Trophoblast cell (in vitro differentiated cells and primary cell): ENCODE measurements around the gene CHURC1.

Experiments
- DNase-seq, 2 donors: peaks; one replicate each; pipeline ENCODE4 v3.0.0-alpha.2; 2016
- H2AFZ ChIP-seq: 2 replicates; pipeline ENCODE4 v1.6.1; 2013; ENCODE audit warnings: low read length, moderate library complexity, mild to moderate bottlenecking; ENCODE audit not compliant: insufficient read depth, poor library complexity
- H2AK5ac ChIP-seq: 2 replicates; pipeline ENCODE4 v1.6.1; 2013; ENCODE audit warnings: mild to moderate bottlenecking, low read length
- H2BK120ac ChIP-seq: 2 replicates; pipeline ENCODE4 v1.6.1; 2013; ENCODE audit warnings: low read length, mild to moderate bottlenecking, moderate library complexity; ENCODE audit not compliant: insufficient read depth, poor library complexity
- H2BK12ac ChIP-seq: 2 replicates; pipeline ENCODE4 v1.6.1; 2013; ENCODE audit warnings: mild to moderate bottlenecking, low read length, moderate library complexity
- H2BK5ac ChIP-seq: 2 replicates; pipeline ENCODE4 v1.6.1; 2013; ENCODE audit warnings: low read length, low read depth, moderate library complexity, mild to moderate bottlenecking; ENCODE audit not compliant: poor library complexity
- H3K14ac ChIP-seq: 2 replicates; pipeline ENCODE4 v1.6.1; 2013; ENCODE audit warnings: mild to moderate bottlenecking, low read length
- H3K18ac ChIP-seq: 2 replicates; pipeline ENCODE4 v1.6.1; 2013; ENCODE audit warnings: mild to moderate bottlenecking, low read length
- H3K23ac ChIP-seq: 2 replicates; pipeline ENCODE4 v1.6.1; 2013; ENCODE audit warnings: low read length
- H3K27ac ChIP-seq: 2 replicates; pipeline ENCODE4 v1.5.1; 2013; ENCODE audit warnings: low read depth, mild to moderate bottlenecking, inconsistent platforms, low read length, moderate library complexity
- H3K27me3 ChIP-seq: 2 replicates; pipeline ENCODE4 v1.6.1; 2013; ENCODE audit warnings: inconsistent platforms, mild to moderate bottlenecking, low read length, moderate library complexity; ENCODE audit not compliant: insufficient read depth
- H3K36me3 ChIP-seq, 2 experiments: 1 replicate in 1 of 2; 2 replicates in 1 of 2; pipeline ENCODE4 v1.6.1; 2013; ENCODE audit warnings: low read length in 2 of 2, mild to moderate bottlenecking in 2 of 2, moderate library complexity in 1 of 2; ENCODE audit not compliant: insufficient read depth in 2 of 2, control insufficient read depth in 1 of 2
- H3K4ac ChIP-seq: 2 replicates; pipeline ENCODE4 v1.6.1; 2013; ENCODE audit warnings: low read depth, mild to moderate bottlenecking, low read length, moderate library complexity
- H3K4me1 ChIP-seq, 2 experiments: 1 replicate in 1 of 2; 2 replicates in 1 of 2; pipeline ENCODE4 v1.6.1; 2013; ENCODE audit warnings: low read length in 2 of 2, mild to moderate bottlenecking in 2 of 2, moderate library complexity in 1 of 2; ENCODE audit not compliant: insufficient read depth in 2 of 2, control insufficient read depth in 1 of 2
- H3K4me2 ChIP-seq: 2 replicates; pipeline ENCODE4 v1.6.1; 2013; ENCODE audit warnings: inconsistent platforms, mild to moderate bottlenecking, low read length, moderate library complexity
- H3K4me3 ChIP-seq: 2 replicates; pipeline ENCODE4 v1.5.1; 2013; ENCODE audit warnings: mild to moderate bottlenecking, low read depth, low read length, inconsistent platforms
- H3K79me1 ChIP-seq: one replicate; pipeline ENCODE4 v1.6.1; 2013; ENCODE audit warnings: low read length
- H3K79me2 ChIP-seq: 2 replicates; pipeline ENCODE4 v1.6.1; 2013; ENCODE audit warnings: low read length, mild to moderate bottlenecking; ENCODE audit not compliant: control insufficient read depth, insufficient read depth, poor library complexity
- H3K9ac ChIP-seq: 2 replicates; pipeline ENCODE4 v1.6.1; 2013; ENCODE audit warnings: mild to moderate bottlenecking, low read length
- H3K9me3 ChIP-seq: 2 replicates; pipeline ENCODE4 v1.6.1; 2013; ENCODE audit warnings: low read depth, mild to moderate bottlenecking, control low read depth, inconsistent platforms, low read length; ENCODE audit not compliant: insufficient read depth
- H4K12ac ChIP-seq: 2 replicates; pipeline ENCODE4 v1.6.1; 2013; ENCODE audit warnings: low read depth, mild to moderate bottlenecking, low read length, moderate library complexity
- H4K8ac ChIP-seq: 2 replicates; pipeline ENCODE4 v1.6.1; 2013; ENCODE audit warnings: low read depth, mild to moderate bottlenecking, low read length, moderate library complexity
- H4K91ac ChIP-seq: one replicate; pipeline ENCODE4 v1.6.1; 2013; ENCODE audit warnings: low read depth, mild to moderate bottlenecking, low read length, moderate library complexity
- WGBS: extraction: QIAGEN DNeasy Blood & Tissue Kit; methylation state at CpG from one replicate; pipeline ENCODE4 v1.1.7; 2013; ENCODE audit warnings: missing lambda C conversion rate; ENCODE audit not compliant: insufficient read length, insufficient coverage; ENCODE audit errors: extremely low coverage; 5-methylcytosine and 5-hydroxymethylcytosine counted together

CHURC1 gene

GRCh38 chr14:64937821-64938193 lies 23.6 kb downstream of the CHURC1 start:
- no peak overlapping the region for H3K27ac ChIP-seq
- H2AK5ac ChIP-seq = no peak overlapping the region
- no peak overlapping the region for H3K18ac ChIP-seq
- no peak overlapping the region for H2BK12ac ChIP-seq
- H2AFZ ChIP-seq = no peak overlapping the region
- H2BK120ac ChIP-seq = no peak overlapping the region
- H3K4me3 ChIP-seq = no peak overlapping the region
- H3K9ac ChIP-seq = no peak overlapping the region
- H3K79me1 ChIP-seq = no peaks in the 10 kb centered on the region
- no peak overlapping the region for H3K4ac ChIP-seq
- no peaks in the 10 kb centered on the region for H3K9me3 ChIP-seq
- no CpG with 5 or more reads among the region's 1 CpG for WGBS
- H3K23ac ChIP-seq = no peak overlapping the region
- H3K36me3 ChIP-seq = peaks cover 5% of the 10 kb centered on the region in 2 experiments
- no peaks in the 10 kb centered on the region for H3K79me2 ChIP-seq
- DNase-seq = peak in 1 of 2 donors; percentile 32
- H3K27me3 ChIP-seq = no peaks in the 10 kb centered on the region
- H3K4me1 ChIP-seq = peaks cover 0 to 5% of the 10 kb centered on the region in 2 experiments
- H3K4me2 ChIP-seq = no peak overlapping the region
- H3K14ac ChIP-seq = no peak overlapping the region
- H4K12ac ChIP-seq = no peak overlapping the region
- H2BK5ac ChIP-seq = no peak overlapping the region
- no peak overlapping the region for H4K91ac ChIP-seq
- no peak overlapping the region for H4K8ac ChIP-seq

DNA sequence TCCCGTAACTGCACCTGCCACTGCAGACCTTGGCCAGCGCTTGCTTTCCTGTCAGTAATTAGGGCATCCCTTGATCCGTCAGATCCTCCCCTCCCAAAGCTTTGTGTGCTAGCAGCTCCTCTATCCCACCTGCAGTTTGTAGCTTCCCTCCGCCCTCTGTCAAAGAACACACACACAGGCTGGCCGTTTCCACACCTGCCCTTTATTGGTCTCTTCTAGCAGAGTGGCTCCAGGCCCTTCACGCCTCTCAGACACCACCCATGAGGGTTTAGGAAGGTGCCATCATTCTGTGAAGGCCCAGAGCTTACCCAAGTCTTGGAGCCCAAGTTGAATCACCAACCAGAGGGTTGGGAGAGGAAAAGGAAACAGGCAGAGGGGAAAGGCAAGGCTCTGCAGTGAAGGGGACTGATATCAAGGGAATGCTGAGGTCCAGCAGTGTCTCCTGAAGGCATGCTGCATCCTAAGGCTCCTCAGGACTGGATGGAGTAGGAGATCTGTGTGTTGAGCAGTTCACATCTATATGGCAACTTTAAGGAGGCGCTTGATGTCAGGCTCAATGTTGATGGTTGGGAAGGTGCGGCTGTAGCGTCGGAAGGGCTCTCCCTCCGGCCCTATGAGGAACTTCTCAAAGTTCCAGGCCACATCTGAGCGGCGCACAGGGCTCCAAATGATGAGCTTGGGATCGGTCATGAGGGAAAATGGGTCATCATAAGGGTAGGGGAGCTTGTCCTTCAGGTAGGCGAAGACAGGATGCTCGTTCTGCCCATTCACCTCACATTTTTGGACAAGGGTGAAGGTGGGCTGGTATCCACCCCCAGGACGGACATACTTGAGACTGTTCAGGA lies 24.9 kb downstream of the CHURC1 start:
- no peak overlapping the region for H3K4me2 ChIP-seq
- H3K4me3 ChIP-seq = no peak overlapping the region
- H4K8ac ChIP-seq = no peak overlapping the region
- H3K9me3 ChIP-seq = no peaks in the 10 kb centered on the region
- no peak overlapping the region for H2AFZ ChIP-seq
- no peak overlapping the region for H3K23ac ChIP-seq
- H3K27ac ChIP-seq = no peak overlapping the region
- no peak overlapping the region for H4K12ac ChIP-seq
- no peak overlapping the region for H2AK5ac ChIP-seq
- H3K4me1 ChIP-seq = peaks cover 0 to 5% of the 10 kb centered on the region in 2 experiments
- H4K91ac ChIP-seq = no peak overlapping the region
- H2BK12ac ChIP-seq = no peak overlapping the region
- no peaks in the 10 kb centered on the region for H3K79me2 ChIP-seq
- no peaks in the 10 kb centered on the region for H3K79me1 ChIP-seq
- no peak overlapping the region for H2BK120ac ChIP-seq
- peaks cover 2 to 7% of the 10 kb centered on the region in 2 experiments for H3K36me3 ChIP-seq
- H2BK5ac ChIP-seq = no peak overlapping the region
- no CpG with 5 or more reads among the region's 17 CpGs for WGBS
- DNase-seq = no peak
- no peak overlapping the region for H3K14ac ChIP-seq
- H3K18ac ChIP-seq = no peak overlapping the region
- H3K4ac ChIP-seq = no peak overlapping the region
- no peak overlapping the region for H3K9ac ChIP-seq
- H3K27me3 ChIP-seq = no peaks in the 10 kb centered on the region

GRCh38 chr14:64939817-64940190 lies 25.5 kb downstream of the CHURC1 start:
- H3K14ac ChIP-seq = no peak overlapping the region
- no CpG with 5 or more reads among the region's 3 CpGs for WGBS

DNA sequence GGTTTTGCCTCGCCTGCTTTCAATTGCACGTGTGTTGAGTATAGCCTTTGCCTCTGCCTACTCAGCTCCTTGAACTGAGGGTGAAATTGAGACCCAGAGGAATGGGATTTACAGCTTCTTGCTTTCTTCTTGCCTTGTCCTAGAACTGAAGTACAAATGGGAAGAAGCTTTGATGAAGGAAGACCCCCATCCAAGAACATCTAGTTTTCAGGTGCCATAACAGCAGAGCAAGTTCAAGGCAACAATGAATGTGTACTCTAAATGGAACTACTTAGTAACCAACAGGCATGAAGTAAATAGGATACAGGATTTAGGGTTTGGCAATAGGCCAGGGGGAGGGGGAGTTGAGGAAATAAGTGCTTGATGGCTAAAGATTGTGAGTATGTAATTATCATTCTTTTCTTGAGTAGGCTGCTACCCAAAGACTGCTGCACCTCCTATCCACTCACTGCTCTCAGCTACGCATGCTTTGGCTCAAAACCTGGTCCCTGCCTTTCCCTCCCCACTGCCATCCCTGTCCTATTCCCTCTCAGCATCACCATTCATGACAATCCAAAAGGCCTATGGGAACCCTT lies 26.2 kb downstream of the CHURC1 start:
- no peak overlapping the region for H3K14ac ChIP-seq
- no peaks in the 10 kb centered on the region for H3K79me1 ChIP-seq
- no peak overlapping the region for H3K4me3 ChIP-seq
- H3K4ac ChIP-seq = no peak overlapping the region
- no peak overlapping the region for H2AK5ac ChIP-seq
- H4K8ac ChIP-seq = no peak overlapping the region
- H2BK12ac ChIP-seq = no peak overlapping the region
- no peak overlapping the region for H2BK120ac ChIP-seq
- WGBS = no CpG with 5 or more reads among the region's 3 CpGs
- no peak for DNase-seq
- H3K36me3 ChIP-seq = peaks cover 2 to 7% of the 10 kb centered on the region in 2 experiments
- H3K18ac ChIP-seq = no peak overlapping the region
- H4K91ac ChIP-seq = no peak overlapping the region
- no peaks in the 10 kb centered on the region for H3K27me3 ChIP-seq
- H2AFZ ChIP-seq = no peak overlapping the region
- no peak overlapping the region for H3K9ac ChIP-seq
- H2BK5ac ChIP-seq = no peak overlapping the region
- no peak overlapping the region for H3K4me2 ChIP-seq
- H3K23ac ChIP-seq = no peak overlapping the region
- no peak overlapping the region for H3K27ac ChIP-seq
- H4K12ac ChIP-seq = no peak overlapping the region
- no peaks in the 10 kb centered on the region for H3K9me3 ChIP-seq
- no peaks in the 10 kb centered on the region for H3K79me2 ChIP-seq
- peaks cover 0 to 5% of the 10 kb centered on the region in 2 experiments for H3K4me1 ChIP-seq

More at GRCh38 chr14:64939817-64940190, 25.5 kb downstream of the CHURC1 start:
- Histone ChIP-seq H2AFZ (no peak overlapping the region), H3K18ac (no peak overlapping the region), H2AK5ac (no peak overlapping the region), H3K4me1 (peaks cover 0 to 5% of the 10 kb centered on the region in 2 experiments), H2BK5ac (no peak overlapping the region), H3K27me3 (no peaks in the 10 kb centered on the region), H4K91ac (no peak overlapping the region), H4K12ac (no peak overlapping the region), H3K36me3 (peaks cover 2 to 7% of the 10 kb centered on the region in 2 experiments), H3K4me2 (no peak overlapping the region), H3K4ac (no peak overlapping the region), H2BK12ac (no peak overlapping the region), H3K9ac (no peak overlapping the region), H3K79me2 (no peaks in the 10 kb centered on the region), H3K23ac (no peak overlapping the region), H3K79me1 (no peaks in the 10 kb centered on the region), H4K8ac (no peak overlapping the region), H2BK120ac (no peak overlapping the region), H3K9me3 (no peaks in the 10 kb centered on the region), H3K4me3 (no peak overlapping the region), H3K27ac (no peak overlapping the region)
- no peak for DNase-seq
